GM20000 (cell line): ENCODE measurements around the gene SNAPC5.
"Not testable (repeated sequence)": the region's sequence is repeated elsewhere in the genome, so short reads cannot be mapped to it uniquely, and the experiment has no call there.

Source experiments
- DNase-seq: peaks from one replicate; pipeline ENCODE4 v3.0.0; 2012; ENCODE audit warnings: low spot score
- TF ChIP-seq, protein P1 (sequence below): IDR thresholded peaks from 2 replicates; pipeline ENCODE4 v1.5.1; 2012; ENCODE audit warnings: mild to moderate bottlenecking, control low read depth; ENCODE audit errors: extremely low read depth, missing control alignments

The SNAPC5 gene

GRCh38 chr15:66514586-66514985 lies 17.0 kb upstream of the SNAPC5 start:
- TF ChIP-seq, protein P1, sequence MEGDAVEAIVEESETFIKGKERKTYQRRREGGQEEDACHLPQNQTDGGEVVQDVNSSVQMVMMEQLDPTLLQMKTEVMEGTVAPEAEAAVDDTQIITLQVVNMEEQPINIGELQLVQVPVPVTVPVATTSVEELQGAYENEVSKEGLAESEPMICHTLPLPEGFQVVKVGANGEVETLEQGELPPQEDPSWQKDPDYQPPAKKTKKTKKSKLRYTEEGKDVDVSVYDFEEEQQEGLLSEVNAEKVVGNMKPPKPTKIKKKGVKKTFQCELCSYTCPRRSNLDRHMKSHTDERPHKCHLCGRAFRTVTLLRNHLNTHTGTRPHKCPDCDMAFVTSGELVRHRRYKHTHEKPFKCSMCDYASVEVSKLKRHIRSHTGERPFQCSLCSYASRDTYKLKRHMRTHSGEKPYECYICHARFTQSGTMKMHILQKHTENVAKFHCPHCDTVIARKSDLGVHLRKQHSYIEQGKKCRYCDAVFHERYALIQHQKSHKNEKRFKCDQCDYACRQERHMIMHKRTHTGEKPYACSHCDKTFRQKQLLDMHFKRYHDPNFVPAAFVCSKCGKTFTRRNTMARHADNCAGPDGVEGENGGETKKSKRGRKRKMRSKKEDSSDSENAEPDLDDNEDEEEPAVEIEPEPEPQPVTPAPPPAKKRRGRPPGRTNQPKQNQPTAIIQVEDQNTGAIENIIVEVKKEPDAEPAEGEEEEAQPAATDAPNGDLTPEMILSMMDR: no peak
- DNase-seq: no peak

GRCh38 chr15:66508293-66508883 lies 10.8 kb upstream of the SNAPC5 start:
- TF ChIP-seq, protein P1: no peak
- DNase-seq: no peak

DNA sequence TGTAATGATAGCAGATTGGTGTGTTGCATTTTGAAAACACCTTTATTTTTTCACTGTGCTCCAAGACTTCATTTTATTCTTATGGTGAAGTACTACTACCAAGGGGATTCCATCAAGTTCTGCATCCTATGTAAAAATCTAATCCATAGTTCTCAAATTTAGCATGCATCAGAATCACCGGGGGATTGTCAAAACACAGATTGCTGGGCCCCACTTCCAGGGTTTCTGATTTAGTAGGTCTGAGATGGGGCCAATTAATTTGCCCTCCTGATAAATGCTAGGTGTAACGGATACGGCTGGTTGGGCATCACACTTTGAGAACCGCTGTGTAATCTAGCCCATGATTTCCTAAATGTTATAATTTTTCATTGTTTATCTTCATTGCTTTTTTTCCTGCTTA lies 8.3 kb upstream of the SNAPC5 start:
- DNase-seq: no peak

GRCh38 chr15:66505430-66505811 lies 7.9 kb upstream of the SNAPC5 start:
- DNase-seq: no peak
- TF ChIP-seq, protein P1: no peak

More for the DNA sequence above, 8.3 kb upstream of the SNAPC5 start:
- TF ChIP-seq, protein P1: no peak

DNA sequence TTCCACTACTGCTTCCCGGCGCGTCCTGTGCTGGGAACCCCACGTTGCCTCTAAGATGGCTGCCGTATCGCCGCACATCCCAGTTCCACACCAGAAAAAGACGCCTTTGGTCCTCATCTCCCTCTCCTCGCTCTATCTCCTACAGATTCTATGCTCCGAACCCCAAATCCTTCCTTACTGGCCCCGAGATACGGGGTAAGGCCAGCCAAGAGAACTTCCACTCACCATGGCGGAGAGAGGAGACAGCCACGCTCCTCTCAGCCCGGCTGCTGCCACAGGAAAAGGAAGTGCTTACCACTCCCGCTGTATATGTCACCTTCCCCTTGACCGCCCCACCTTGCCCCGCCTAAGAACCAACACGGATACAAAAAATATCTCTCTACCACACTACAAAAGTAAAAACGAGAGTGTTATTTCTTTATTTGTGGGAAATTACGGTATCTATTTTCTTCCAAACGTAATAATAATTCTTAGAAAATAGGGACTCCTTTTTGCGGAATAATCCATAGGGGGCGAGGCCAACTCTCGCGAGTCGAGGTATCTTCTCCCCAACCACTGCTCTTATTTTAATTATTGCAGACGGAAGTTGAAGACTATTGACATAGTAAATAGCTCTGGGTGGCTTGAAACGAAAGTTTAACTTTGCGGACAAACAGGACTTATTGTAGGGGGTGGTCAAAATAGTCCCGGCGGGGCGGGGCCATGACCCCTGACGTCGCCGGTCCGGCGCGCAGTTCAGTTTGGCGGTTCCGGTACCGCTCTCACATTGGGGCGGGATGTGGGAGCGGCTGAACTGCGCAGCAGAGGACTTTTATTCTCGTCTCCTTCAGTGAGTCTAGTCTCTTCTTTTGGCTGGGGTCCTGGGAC lies 7.2 kb upstream of the SNAPC5 start, which contains the start of the genes RPL4 and ZWILCH:
TSS of gene RPL4 (minus strand) at position 293 of the 867 bp plus-strand sequence. CDS start at position 228, 65 bp downstream.
TSS of gene ZWILCH (plus strand) at position 764 of the 867 bp plus-strand sequence. CDS start at position 777, 13 bp downstream.
- peak; percentile 80 for DNase-seq
- TF ChIP-seq, protein P1: no peak

DNA sequence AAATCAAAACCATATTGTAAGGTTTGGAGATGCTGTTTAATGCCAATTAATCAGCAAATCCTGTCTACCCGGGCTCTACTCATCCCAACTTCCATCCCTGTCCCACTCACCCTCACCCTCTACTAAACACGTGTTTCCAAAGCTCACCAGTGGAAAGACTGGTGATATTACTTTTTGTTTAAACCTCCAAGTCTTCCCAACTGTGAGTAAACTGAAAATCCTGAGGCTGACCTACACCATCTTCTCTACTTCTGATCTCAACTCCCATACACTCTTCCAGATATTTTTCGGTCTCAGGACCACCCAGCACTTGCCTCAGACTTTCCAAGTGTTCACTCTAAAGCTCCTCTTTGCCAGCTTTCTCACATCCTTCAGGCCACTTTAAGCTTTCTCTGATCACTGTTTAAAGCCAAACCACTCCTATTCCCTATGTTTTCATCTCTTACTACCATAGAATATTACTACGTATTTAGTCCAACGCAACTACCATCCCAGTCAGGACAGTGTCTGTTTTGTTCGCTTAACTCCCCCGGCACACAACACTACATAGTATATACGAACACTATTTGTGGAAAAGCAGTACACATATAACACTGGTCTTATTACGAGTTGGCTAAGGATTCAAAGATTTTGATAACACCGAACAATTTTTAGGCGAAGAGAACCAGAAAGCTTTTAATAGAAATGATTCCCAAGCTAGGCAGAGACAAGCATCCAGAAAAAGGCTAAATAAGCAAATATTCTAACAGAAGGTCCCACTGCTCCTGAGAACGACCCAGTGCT lies 6.4 kb upstream of the SNAPC5 start:
- DNase-seq: no peak
- TF ChIP-seq, protein P1: no peak

GRCh38 chr15:66503041-66503648 lies 5.6 kb upstream of the SNAPC5 start:
- DNase-seq: not testable (repeated sequence)
